SK-N-SH (cell line): Measurements from ENCODE around the gene SRGAP1. TPM values are rescaled to one million over a fixed set of nuclear protein-coding genes. Genes with fewer than 3 reads are reported as not detected.

ENCODE experiments used
- CTCF ChIA-PET: fragments of 300-600, 350-600 bp; formaldehyde crosslinking; extraction: SDS; loops from one replicate; lab custom pipeline; 2021; lab: Yijun Ruan, JAX
- POLR2A ChIA-PET: fragments of 350-600 bp; sonication (Branson Sonifier 250); formaldehyde crosslinking; extraction: SDS; loops from one replicate; lab custom pipeline; 2020; ENCODE audit warnings: antibody characterized with exemption, inconsistent platforms; lab: Yijun Ruan, JAX
- DNase-seq: peaks from one replicate; pipeline ENCODE4 v3.0.0; 2012
- H2AFZ ChIP-seq: fragments of 200-600 bp; sonication (generic); 2 replicates; pipeline ENCODE4 v1.8.1; 2016; ENCODE audit warnings: antibody characterized with exemption, mild to moderate bottlenecking, low read depth
- H3F3A ChIP-seq: fragments of 200-600 bp; sonication (generic); replicated peaks from 2 replicates; pipeline ENCODE3; 2016; ENCODE audit warnings: antibody characterized with exemption, mild to moderate bottlenecking; ENCODE audit not compliant: insufficient read depth
- H3K27ac ChIP-seq, 2 experiments: fragments of 200-500 bp in 1 of 2; fragments of 200-600 bp in 1 of 2; sonication (Bioruptor generic) in 1 of 2; sonication (generic), shearing (Covaris generic) in 1 of 2; 2 replicates each; pipeline versions ENCODE4 v1.5.1 to v1.6.1; 2014 to 2016; ENCODE audit warnings: low read depth in 2 of 2, inconsistent platforms in 1 of 2, low read length in 1 of 2, mild to moderate bottlenecking in 1 of 2, mixed read lengths in 1 of 2
- H3K27me3 ChIP-seq: fragments of 200-600 bp; sonication (generic), shearing (Covaris generic); 2 replicates; pipeline ENCODE4 v1.6.1; 2016; ENCODE audit warnings: mixed run types; ENCODE audit not compliant: insufficient read depth
- H3K36me3 ChIP-seq, 2 experiments: fragments of 200-500 bp in 1 of 2; fragments of 200-600 bp in 1 of 2; sonication (Bioruptor generic) in 1 of 2; sonication (generic) in 1 of 2; replicated peaks in 1 of 2; 2 replicates each; pipeline versions ENCODE3 to v1.5.1; 2014 to 2016; ENCODE audit warnings: low read length in 1 of 2, mild to moderate bottlenecking in 1 of 2; ENCODE audit not compliant: insufficient read depth in 2 of 2, control insufficient read depth in 1 of 2
- H3K4me1 ChIP-seq, 2 experiments: fragments of 200-500 bp in 1 of 2; fragments of 200-600 bp in 1 of 2; sonication (Bioruptor generic) in 1 of 2; sonication (generic), shearing (Covaris generic) in 1 of 2; 2 replicates each; pipeline versions ENCODE4 v1.5.1 to v1.6.1; 2014 to 2016; ENCODE audit warnings: low read depth in 1 of 2, low read length in 1 of 2, mixed run types in 1 of 2; ENCODE audit not compliant: insufficient read depth in 2 of 2, control insufficient read depth in 1 of 2
- H3K4me2 ChIP-seq: fragments of 200-600 bp; sonication (generic), shearing (Covaris generic); 2 replicates; pipeline ENCODE4 v1.6.1; 2017; ENCODE audit warnings: mixed run types
- H3K4me3 ChIP-seq, 2 experiments: fragments of 200-500 bp in 1 of 2; fragments of 200-600 bp in 1 of 2; sonication (Bioruptor generic) in 1 of 2; sonication (generic), shearing (Covaris generic) in 1 of 2; 2 replicates each; pipeline versions ENCODE4 v1.5.1 to v1.8.1; 2014 to 2016; ENCODE audit warnings: low read depth in 2 of 2, inconsistent platforms in 1 of 2, low read length in 1 of 2, mild to moderate bottlenecking in 1 of 2, mixed read lengths in 1 of 2, moderate library complexity in 1 of 2
- H3K79me2 ChIP-seq: fragments of 200-600 bp; sonication (generic); 2 replicates; pipeline ENCODE4 v1.8.1; 2017; ENCODE audit warnings: mild to moderate bottlenecking; ENCODE audit not compliant: insufficient read depth
- H3K9ac ChIP-seq: fragments of 200-600 bp; sonication (generic); 2 replicates; pipeline ENCODE4 v1.6.1; 2017; ENCODE audit warnings: mixed run types
- H3K9me2 ChIP-seq: fragments of 200-600 bp; sonication (generic); 2 replicates; pipeline ENCODE4 v1.6.1; 2017; ENCODE audit warnings: mixed run types
- H3K9me3 ChIP-seq: fragments of 200-600 bp; sonication (generic); 2 replicates; pipeline ENCODE4 v1.6.1; 2017; ENCODE audit warnings: mixed run types, mild to moderate bottlenecking, moderate library complexity
- H4K20me1 ChIP-seq: fragments of 200-600 bp; sonication (generic); 2 replicates; pipeline ENCODE4 v1.6.1; 2017; ENCODE audit warnings: mild to moderate bottlenecking, mixed run types; ENCODE audit not compliant: insufficient read depth
- CHD2 ChIP-seq: fragments of 150-350 bp; IDR thresholded peaks from 2 replicates; pipeline ENCODE4 v1.6.1; 2018; ENCODE audit warnings: low read length; ENCODE audit not compliant: partially characterized antibody
- EP300 ChIP-seq, 2 experiments: IDR thresholded peaks; 2 replicates each; pipeline versions ENCODE4 v1.4.0 to v1.6.1; 2012; ENCODE audit warnings: borderline replicate concordance in 1 of 2, low read depth in 1 of 2, low read length in 1 of 2
- EZH2phosphoT487 ChIP-seq: fragments of 200-600 bp; sonication (generic); IDR thresholded peaks from 2 replicates; pipeline ENCODE4 v1.6.1; 2017; ENCODE audit warnings: low read depth, mixed run types, mild to moderate bottlenecking, antibody characterized with exemption, moderate library complexity, borderline replicate concordance
- FOXJ3 ChIP-seq: sonication (generic); formaldehyde crosslinking; IDR thresholded peaks from 2 replicates; pipeline ENCODE4 v1.5.1; 2020; ENCODE audit warnings: mild to moderate bottlenecking, missing genetic modification reagents
- FOXM1 ChIP-seq: IDR thresholded peaks from 2 replicates; pipeline ENCODE4 v1.4.0; 2012; ENCODE audit warnings: low read depth, mild to moderate bottlenecking
- GABPA ChIP-seq: IDR thresholded peaks from 2 replicates; pipeline ENCODE4 v1.4.0; 2012; ENCODE audit warnings: low read depth, mild to moderate bottlenecking
- GATA2 ChIP-seq: sonication (generic); formaldehyde crosslinking; IDR thresholded peaks from 2 replicates; pipeline ENCODE4 v1.5.0; 2020; ENCODE audit warnings: mild to moderate bottlenecking, missing genetic modification reagents
- JUND ChIP-seq: IDR thresholded peaks from 2 replicates; pipeline ENCODE4 v1.4.0; 2012
- MXI1 ChIP-seq: IDR thresholded peaks from 2 replicates; pipeline ENCODE4 v1.6.1; 2012; ENCODE audit warnings: mild to moderate bottlenecking, low read depth, low read length, improper control_type of control experiment
- NFIC ChIP-seq: IDR thresholded peaks from 2 replicates; pipeline ENCODE4 v1.4.0; 2012; ENCODE audit warnings: borderline replicate concordance
- RCOR1 ChIP-seq: fragments of 150-350 bp; IDR thresholded peaks from 2 replicates; pipeline ENCODE4 v1.6.1; 2017; ENCODE audit warnings: antibody characterized with exemption, low read length
- RFX5 ChIP-seq: IDR thresholded peaks from 2 replicates; pipeline ENCODE4 v1.6.1; 2012; ENCODE audit warnings: mild to moderate bottlenecking, improper control_type of control experiment, low read length
- RXRA ChIP-seq: IDR thresholded peaks from 2 replicates; pipeline ENCODE4 v1.4.0; 2012; ENCODE audit warnings: low read depth, mild to moderate bottlenecking, borderline replicate concordance
- SIN3A ChIP-seq: IDR thresholded peaks from 2 replicates; pipeline ENCODE4 v1.6.1; 2012; ENCODE audit warnings: low read depth, mild to moderate bottlenecking, low read length, moderate library complexity, borderline replicate concordance
- SMC3 ChIP-seq: IDR thresholded peaks from 2 replicates; pipeline ENCODE4 v1.6.1; 2012; ENCODE audit warnings: low read depth, low read length, improper control_type of control experiment
- TCF12 ChIP-seq: IDR thresholded peaks from 2 replicates; pipeline ENCODE4 v1.4.0; 2012
- YY1 ChIP-seq: IDR thresholded peaks from 2 replicates; pipeline ENCODE4 v1.4.0; 2012; ENCODE audit warnings: low read depth, mild to moderate bottlenecking
- WGBS: methylation state at CpG from one replicate; pipeline ENCODE4 v1.1.6; 2017; ENCODE audit warnings: low lambda C conversion rate; 5-methylcytosine and 5-hydroxymethylcytosine counted together
- polyA plus RNA-seq, 3 experiments: library from polyadenylated mRNA; depleted of rRNA; stranded (reverse); fragments of >200 nt; gene quantifications; 2 replicates each; pipeline ENCODE4 v1.2.3, GENCODE V29; 2012
- TF ChIP-seq, protein P1 (sequence below): IDR thresholded peaks from 2 replicates; pipeline ENCODE4 v1.4.0; 2012; ENCODE audit warnings: low read depth, borderline replicate concordance

The SRGAP1 gene
- polyA plus RNA-seq, 1 of the 3 experiments (the other 2 are of a cell fraction) = 2.6 TPM

DNA sequence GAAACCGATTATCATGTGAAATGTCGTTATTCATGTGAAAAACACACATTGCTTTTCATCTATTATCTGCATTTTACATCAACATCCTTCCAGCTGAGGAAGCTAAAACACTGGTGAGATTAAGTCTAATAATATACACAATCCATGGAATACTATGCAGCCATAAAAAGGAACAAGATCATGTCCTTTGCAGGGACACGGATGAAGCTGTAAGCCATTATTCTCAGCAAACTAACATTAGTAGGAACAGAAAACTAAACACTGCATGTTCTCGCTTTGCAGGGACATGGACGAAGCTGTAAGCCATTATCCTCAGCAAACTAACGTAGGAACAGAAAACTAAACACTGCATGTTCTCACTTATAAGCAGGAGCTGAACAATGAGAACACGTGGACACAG, 359.3 kb downstream of the SRGAP1 start:
- WGBS = 65% methylated on average over 7 of the region's 7 CpGs
- Histone ChIP-seq H3K36me3 (no peaks in the 10 kb centered on the region), H3K4me3 (no peak overlapping the region), H3K9ac (no peak overlapping the region), H3K4me2 (no peak overlapping the region), H2AFZ (no peak overlapping the region), H3K4me1 (no peaks in the 10 kb centered on the region), H4K20me1 (no peaks in the 10 kb centered on the region), H3K79me2 (no peaks in the 10 kb centered on the region), H3K9me2 (no peaks in the 10 kb centered on the region), H3K27me3 (no peaks in the 10 kb centered on the region), H3F3A (no peaks in the 10 kb centered on the region), H3K9me3 (no peaks in the 10 kb centered on the region), H3K27ac (no peak overlapping the region)
- TF ChIP-seq NFIC (no peak), FOXM1 (no peak), GATA2 (no peak), CHD2 (no peak), TCF12 (no peak), FOXJ3 (CRISPR knock-in tag) (no peak), YY1 (no peak), SIN3A (no peak), JUND (no peak), RCOR1 (no peak), GABPA (no peak), RFX5 (no peak)
- POLR2A ChIA-PET = no interaction called here
- CTCF ChIA-PET = interaction anchor here (1.5 to 1.6 kb wide), 2 partner anchors 9 to 53 kb away, joined by 3 read pairs; no protein-coding TSS in a partner anchor
- no peak for DNase-seq

DNA sequence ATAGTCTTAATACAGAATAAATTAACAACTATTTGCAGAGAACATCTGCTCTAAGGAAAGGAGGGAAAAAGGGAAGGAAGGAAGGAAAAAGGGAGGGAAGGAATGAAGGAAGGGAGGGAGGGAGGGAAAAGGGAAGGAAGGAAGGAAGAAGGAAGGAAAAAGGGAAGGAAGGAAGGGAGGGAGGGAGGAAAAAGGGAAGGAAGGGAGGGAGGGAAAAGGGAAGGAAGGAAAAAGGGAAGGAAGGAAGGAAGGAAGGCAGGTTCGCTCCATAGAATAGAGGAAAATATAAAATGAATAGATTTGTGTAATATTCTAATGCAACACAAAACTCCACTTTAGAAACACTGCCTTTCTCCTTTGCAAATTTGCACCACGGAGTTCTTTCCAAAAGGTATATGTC, 361.0 kb downstream of the SRGAP1 start:
- TF ChIP-seq SMC3 (no peak), GABPA (no peak), FOXJ3 (CRISPR knock-in tag) (no peak), MXI1 (no peak), RXRA (no peak), EP300 (IDR thresholded peaks at IDR 0.05; ENCODE audit: borderline replicate concordance in 1 of 2, low read depth in 1 of 2, low read length in 1 of 2) (no peak), EZH2phosphoT487 (no peak)
- TF ChIP-seq, protein P1, sequence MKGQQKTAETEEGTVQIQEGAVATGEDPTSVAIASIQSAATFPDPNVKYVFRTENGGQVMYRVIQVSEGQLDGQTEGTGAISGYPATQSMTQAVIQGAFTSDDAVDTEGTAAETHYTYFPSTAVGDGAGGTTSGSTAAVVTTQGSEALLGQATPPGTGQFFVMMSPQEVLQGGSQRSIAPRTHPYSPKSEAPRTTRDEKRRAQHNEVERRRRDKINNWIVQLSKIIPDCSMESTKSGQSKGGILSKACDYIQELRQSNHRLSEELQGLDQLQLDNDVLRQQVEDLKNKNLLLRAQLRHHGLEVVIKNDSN = no peak
- TF ChIP-seq, all 33 proteins: peak for 0
- no peak overlapping the region for H2AFZ ChIP-seq
- 96% methylated on average over 2 of the region's 2 CpGs for WGBS
- no peaks in the 10 kb centered on the region for H3K9me3 ChIP-seq
- H3K27me3 ChIP-seq = no peaks in the 10 kb centered on the region
- no peaks in the 10 kb centered on the region for H3K4me1 ChIP-seq
- no peak for DNase-seq
- no peaks in the 10 kb centered on the region for H3K36me3 ChIP-seq
- H4K20me1 ChIP-seq = no peaks in the 10 kb centered on the region
- H3K4me2 ChIP-seq = no peak overlapping the region
- H3K79me2 ChIP-seq = no peaks in the 10 kb centered on the region
- H3F3A ChIP-seq = no peaks in the 10 kb centered on the region
- POLR2A ChIA-PET = no interaction called here
- H3K4me3 ChIP-seq = no peak overlapping the region
- CTCF ChIA-PET = interaction anchor here (0.6 to 2.2 kb wide), 2 partner anchors 24 to 139 kb away, joined by 3 to 8 read pairs; no protein-coding TSS in a partner anchor
- H3K9ac ChIP-seq = no peak overlapping the region
- no peak overlapping the region for H3K27ac ChIP-seq
- H3K9me2 ChIP-seq = no peaks in the 10 kb centered on the region
